Testis (tissue), 2 donors: ENCODE results near the gene PHGDH.

ENCODE experiments used
- CTCF ChIP-seq, 3 experiments: fragments of 450-650 bp in 2 of 3; fragments of 200-600 bp in 1 of 3; sonication (generic) in 1 of 3; IDR thresholded peaks; one replicate each; pipeline ENCODE4 v1.5.1; 2016 to 2019; ENCODE audit warnings: antibody characterized with exemption in 3 of 3, mild to moderate bottlenecking in 2 of 3, moderate library complexity in 1 of 3
- POLR2A ChIP-seq: fragments of 450-650 bp; IDR thresholded peaks from one replicate; pipeline ENCODE4 v1.6.1; 2017; ENCODE audit warnings: antibody characterized with exemption, mild to moderate bottlenecking, moderate library complexity

- TF ChIP-seq CTCF (IDR thresholded peaks at IDR 0.05), result no peak
- TF ChIP-seq POLR2A, result no peak
Observed at GRCh38 chr1:119664067-119664466, 47.7 kb upstream of the PHGDH start.
